Measurements from ENCODE around the gene ZNF326. TPM values are rescaled to one million over a fixed set of nuclear protein-coding genes. Genes with fewer than 3 reads are reported as not detected.

ZNF326 gene
- total and polyA plus RNA-seq, 2 of the 4 experiments (the other 2 are of a cell fraction): 4.5 to 17.0 TPM

GRCh38 chr1:89950703-89951102 is 44.2 kb upstream of the ZNF326 start:
- ChIA-PET POLR2A (ENCODE audit: unreplicated experiment) (no interaction called here), CTCF (no interaction called here)
- ATAC-seq (ENCODE audit: low read depth) (no peak), DNase-seq (no peak)
- Histone ChIP-seq H2AFZ (replicated peaks; ENCODE audit: low read length, poor library complexity) (no peak overlapping the region), H3K4me3 (ENCODE audit: insufficient read depth, low read depth, low read length) (no peak overlapping the region), H3K18ac (ENCODE audit: low read depth, low read length) (no peak overlapping the region), H3K4ac (ENCODE audit: low read depth, low read length) (no peak overlapping the region), H3K27me3 (ENCODE audit: control insufficient read depth, insufficient read depth, low read length) (no peaks in the 10 kb centered on the region), H4K8ac (ENCODE audit: low read depth in 2 of 2, low read length in 2 of 2) (0 out of 4 replicates have a peak overlapping the region, but pooled peaks have one; percentile 12 to 42), H2BK20ac (ENCODE audit: low read depth, low read length) (no peak overlapping the region), H3K27ac (ENCODE audit: insufficient read depth, low read length) (no peak overlapping the region), H4K5ac (ENCODE audit: low read depth, low read length) (no peak overlapping the region), H3K36me3 (ENCODE audit: control insufficient read depth, insufficient read depth, low read length) (no peaks in the 10 kb centered on the region), H3K79me1 (ENCODE audit: low read depth in 1 of 2, low read length in 2 of 2) (no peaks in the 10 kb centered on the region), H3K4me1 (ENCODE audit: control insufficient read depth, insufficient read depth, low read length) (peaks cover 16% of the 10 kb centered on the region), H3K9ac (ENCODE audit: low read depth, low read length) (no peak overlapping the region), H3K4me2 (ENCODE audit: low read depth, low read length) (no peak overlapping the region), H2AK5ac (ENCODE audit: low read depth, low read length) (peak overlapping the region; percentile 73; the same call in 1 of the 2 replicates), H3K23ac (ENCODE audit: low read depth, low read length) (no peak overlapping the region), H4K91ac (ENCODE audit: insufficient read depth, low read depth, low read length) (peak overlapping the region; percentile 32; the same call in 1 of the 2 replicates), H2BK15ac (ENCODE audit: low read depth, low read length) (peak overlapping the region; percentile 86; the same call in 1 of the 3 replicates), H3K56ac (ENCODE audit: extremely low read depth, insufficient read depth, low read length) (no peak overlapping the region), H4K20me1 (ENCODE audit: insufficient read depth, low read length) (no peaks in the 10 kb centered on the region), H2BK120ac (ENCODE audit: low read depth, low read length) (peak overlapping the region; percentile 32; the same call in 1 of the 2 replicates), H3K9me1 (ENCODE audit: insufficient read depth, low read length) (peaks cover 3% of the 10 kb centered on the region; the same call in 1 of the 2 replicates), H2AK9ac (replicated peaks; ENCODE audit: low read depth, low read length, poor library complexity) (no peak overlapping the region), H3K14ac (replicated peaks; ENCODE audit: low read depth, low read length) (no peak overlapping the region), H2BK5ac (ENCODE audit: low read depth, low read length, poor library complexity, severe bottlenecking) (no peak overlapping the region), H3K9me3 (ENCODE audit: control insufficient read depth, insufficient read depth, low read length) (no peaks in the 10 kb centered on the region)
- in situ Hi-C loops (cut with MboI; ENCODE audit: low sequenced_read_pairs): no loop called here
- TF ChIP-seq CHD1 (IDR thresholded peaks at IDR 0.05; ENCODE audit: low read depth, low read length) (no peak), RFX5 (IDR thresholded peaks at IDR 0.05; ENCODE audit: low read depth, low read length) (no peak), MXI1 (IDR thresholded peaks at IDR 0.05; ENCODE audit: borderline replicate concordance, low read depth, low read length) (no peak), ELK1 (IDR thresholded peaks at IDR 0.05; ENCODE audit: borderline replicate concordance, low read depth, low read length) (no peak), CEBPB (IDR thresholded peaks at IDR 0.05; ENCODE audit: low read depth, low read length) (no peak), POLR2A (IDR thresholded peaks at IDR 0.05; ENCODE audit: low read depth, low read length) (no peak), BHLHE40 (IDR thresholded peaks at IDR 0.05; ENCODE audit: low read depth, low read length) (no peak), MAZ (IDR thresholded peaks at IDR 0.05; ENCODE audit: borderline replicate concordance, low read depth, low read length) (no peak), RCOR1 (IDR thresholded peaks at IDR 0.05; ENCODE audit: insufficient replicate concordance, low read length) (no peak), SMC3 (IDR thresholded peaks at IDR 0.05; ENCODE audit: low read depth, low read length) (no peak), USF2 (IDR thresholded peaks at IDR 0.05; ENCODE audit: low read depth, low read length) (no peak), RAD21 (IDR thresholded peaks at IDR 0.05; ENCODE audit: low read length) (no peak), MAFK (IDR thresholded peaks at IDR 0.05; ENCODE audit: low read depth, low read length) (no peak), FOS (IDR thresholded peaks at IDR 0.05; ENCODE audit: low read depth, low read length) (no peak), NFE2L2 (IDR thresholded peaks at IDR 0.05; ENCODE audit: low read depth, low read length) (no peak)
- TF ChIP-seq, protein P1, sequence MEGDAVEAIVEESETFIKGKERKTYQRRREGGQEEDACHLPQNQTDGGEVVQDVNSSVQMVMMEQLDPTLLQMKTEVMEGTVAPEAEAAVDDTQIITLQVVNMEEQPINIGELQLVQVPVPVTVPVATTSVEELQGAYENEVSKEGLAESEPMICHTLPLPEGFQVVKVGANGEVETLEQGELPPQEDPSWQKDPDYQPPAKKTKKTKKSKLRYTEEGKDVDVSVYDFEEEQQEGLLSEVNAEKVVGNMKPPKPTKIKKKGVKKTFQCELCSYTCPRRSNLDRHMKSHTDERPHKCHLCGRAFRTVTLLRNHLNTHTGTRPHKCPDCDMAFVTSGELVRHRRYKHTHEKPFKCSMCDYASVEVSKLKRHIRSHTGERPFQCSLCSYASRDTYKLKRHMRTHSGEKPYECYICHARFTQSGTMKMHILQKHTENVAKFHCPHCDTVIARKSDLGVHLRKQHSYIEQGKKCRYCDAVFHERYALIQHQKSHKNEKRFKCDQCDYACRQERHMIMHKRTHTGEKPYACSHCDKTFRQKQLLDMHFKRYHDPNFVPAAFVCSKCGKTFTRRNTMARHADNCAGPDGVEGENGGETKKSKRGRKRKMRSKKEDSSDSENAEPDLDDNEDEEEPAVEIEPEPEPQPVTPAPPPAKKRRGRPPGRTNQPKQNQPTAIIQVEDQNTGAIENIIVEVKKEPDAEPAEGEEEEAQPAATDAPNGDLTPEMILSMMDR (conservative IDR thresholded peaks at IDR 0.05; ENCODE audit: low read depth, low read length): no peak
- WGBS, 2 experiments (ENCODE audit: extremely low coverage in 2 of 2, insufficient read length in 1 of 2): no CpG with 5 or more reads among the region's 2 CpGs
- intact Hi-C loops (cut with micrococcal nuclease): loop anchor here (5.0 kb wide), 1 partner anchor 43 kb away; no protein-coding TSS in a partner anchor
- no TSS peak for BruUV-seq (replicated peaks)
- dilution Hi-C loops (cut with HindIII; ENCODE audit: low sequenced_read_pairs, unreplicated experiment): no loop called here
